B cell (primary cell): ENCODE measurements around the gene NCKIPSD. TPM values are rescaled to one million over a fixed set of nuclear protein-coding genes. Genes with fewer than 3 reads are reported as not detected.

Experiments used
- ATAC-seq: fragments of 200-7000 bp; cut with Tn5 transposase; one replicate; pipeline ENCODE4 v1.10.0; 2021; ENCODE audit warnings: low read depth, mild to moderate bottlenecking, moderate number of reproducible peaks, moderate library complexity
- CTCF ChIA-PET: fragments of 350-600 bp; sonication (Branson Sonifier 250); formaldehyde crosslinking; loops from one replicate; lab custom pipeline; 2021; ENCODE audit warnings: antibody characterized with exemption, inconsistent platforms; lab: Charles Lee
- POLR2A ChIA-PET: fragments of 350-600 bp; sonication (Branson Sonifier 250); formaldehyde crosslinking; loops from one replicate; lab custom pipeline; 2021; ENCODE audit warnings: antibody characterized with exemption; lab: Charles Lee
- DNase-seq: peaks from one replicate; pipeline ENCODE4 v3.0.0; 2013
- H2AFZ ChIP-seq: 2 replicates; pipeline ENCODE4 v1.6.1; 2012; ENCODE audit warnings: mild to moderate bottlenecking, low read depth, low read length; ENCODE audit not compliant: insufficient read depth, poor library complexity, severe bottlenecking
- H3K27ac ChIP-seq, 2 donors: 1 replicate in 1 of 2; 2 replicates in 1 of 2; pipeline ENCODE4 v1.5.1; 2012 to 2013; ENCODE audit warnings: low read length in 2 of 2, mild to moderate bottlenecking in 2 of 2, moderate library complexity in 1 of 2
- H3K27me3 ChIP-seq, 4 experiments: fragments of 200-600 bp in 1 of 4; sonication (generic) in 1 of 4; replicated peaks in 1 of 4; 1 replicate in 2 of 4; 2 replicates in 2 of 4; pipeline versions ENCODE4 v1.6.1 to v1.7.0; 2013 to 2016; ENCODE audit warnings: low read length in 3 of 4, mild to moderate bottlenecking in 2 of 4, mixed read lengths in 1 of 4, moderate library complexity in 1 of 4; ENCODE audit not compliant: insufficient read depth in 4 of 4, control insufficient read depth in 3 of 4; ENCODE audit errors: control extremely low read depth in 1 of 4
- H3K36me3 ChIP-seq, 2 experiments: replicated peaks in 1 of 2; 1 replicate in 1 of 2; 2 replicates in 1 of 2; pipeline versions ENCODE4 v1.6.1 to v1.7.1; 2013; ENCODE audit warnings: low read length in 1 of 2; ENCODE audit not compliant: insufficient read depth in 2 of 2, control insufficient read depth in 1 of 2; ENCODE audit errors: control extremely low read depth in 1 of 2, extremely low read depth in 1 of 2
- H3K4me1 ChIP-seq, 2 donors: fragments of 200-600 bp in 1 of 2; sonication (generic) in 1 of 2; 1 replicate in 1 of 2; 2 replicates in 1 of 2; pipeline versions ENCODE4 v1.5.1 to v1.6.1; 2013 to 2017; ENCODE audit warnings: low read length in 2 of 2; ENCODE audit not compliant: control insufficient read depth in 2 of 2, insufficient read depth in 2 of 2
- H3K4me2 ChIP-seq: replicated peaks from 2 replicates; pipeline ENCODE3; 2012; ENCODE audit warnings: mild to moderate bottlenecking, low read depth, low read length; ENCODE audit not compliant: poor library complexity, severe bottlenecking
- H3K4me3 ChIP-seq, 5 experiments: fragments of 200-600 bp in 1 of 5; sonication (generic) in 1 of 5; 1 replicate in 3 of 5; 2 replicates in 2 of 5; pipeline versions ENCODE4 v1.5.1 to v1.7.0; 2011 to 2016; ENCODE audit warnings: low read length in 4 of 5, mild to moderate bottlenecking in 4 of 5, low read depth in 2 of 5, control low read depth in 1 of 5, moderate library complexity in 1 of 5; ENCODE audit not compliant: insufficient read depth in 1 of 5; ENCODE audit errors: control extremely low read depth in 1 of 5, extremely low read depth in 1 of 5
- H3K79me2 ChIP-seq: fragments of 200-600 bp; sonication (generic); one replicate; pipeline ENCODE4 v1.6.0; 2016; ENCODE audit warnings: low read length; ENCODE audit not compliant: control insufficient read depth, insufficient read depth
- H3K9ac ChIP-seq: fragments of 200-600 bp; sonication (generic); 2 replicates; pipeline ENCODE4 v1.6.1; 2017; ENCODE audit warnings: mild to moderate bottlenecking, low read length, moderate library complexity
- H3K9me3 ChIP-seq, 3 donors: one replicate each; pipeline versions ENCODE4 v1.6.1 to v1.7.1; 2013; ENCODE audit warnings: low read length in 2 of 3; ENCODE audit not compliant: control insufficient read depth in 2 of 3, insufficient read depth in 1 of 3; ENCODE audit errors: control extremely low read depth in 1 of 3
- H4K20me1 ChIP-seq: 2 replicates; pipeline ENCODE4 v1.6.0; 2012; ENCODE audit warnings: mild to moderate bottlenecking, low read length; ENCODE audit not compliant: insufficient read depth, control insufficient read depth, poor library complexity, severe bottlenecking
- H3K27ac Mint-ChIP-seq: one replicate; pipeline ENCODE4 v1.8.0; 2021; ENCODE audit warnings: mixed read lengths
- H3K27me3 Mint-ChIP-seq: one replicate; pipeline ENCODE4 v1.8.0; 2021; ENCODE audit warnings: mixed read lengths
- H3K4me1 Mint-ChIP-seq: one replicate; pipeline ENCODE4 v1.8.0; 2021; ENCODE audit warnings: mixed read lengths
- H3K4me3 Mint-ChIP-seq: one replicate; pipeline ENCODE4 v1.8.0; 2021; ENCODE audit warnings: mixed read lengths
- H3K9me3 Mint-ChIP-seq: one replicate; pipeline ENCODE4 v1.8.0; 2022; ENCODE audit warnings: mixed read lengths; ENCODE audit not compliant: insufficient read depth
- EZH2 ChIP-seq: IDR thresholded peaks from 2 replicates; pipeline ENCODE4 v1.6.1; 2012; ENCODE audit warnings: borderline replicate concordance, low read depth, mild to moderate bottlenecking, moderate library complexity, low read length; ENCODE audit not compliant: insufficient read depth, poor library complexity, severe bottlenecking
- WGBS: methylation state at CpG from one replicate; pipeline ENCODE4 v1.1.5; 2013; ENCODE audit warnings: missing lambda C conversion rate; ENCODE audit not compliant: insufficient coverage; 5-methylcytosine and 5-hydroxymethylcytosine counted together
- intact Hi-C: fragments of 100-400 bp; cut with micrococcal nuclease; formaldehyde crosslinking; loops from one replicate; pipeline ENCODE4 v1.10.0; 2022
- polyA plus RNA-seq: library from polyadenylated mRNA; depleted of rRNA; stranded (reverse); fragments of >200 nt; gene quantifications from 2 replicates; pipeline ENCODE4 v1.2.3, GENCODE V29; 2012
- total RNA-seq, 2 donors: library from RNA; stranded (reverse); fragments of 120-200 nt in 1 of 2; gene quantifications; 1 replicate in 1 of 2; 2 replicates in 1 of 2; pipeline versions ENCODE4 v1.2.3 to v1.2.4, GENCODE V29; 2013 to 2022
- TF ChIP-seq, protein P1 (sequence below): fragments of 200-600 bp; IDR thresholded peaks from one replicate; pipeline ENCODE4 v1.8.0; 2022; ENCODE audit warnings: antibody characterized with exemption, mild to moderate bottlenecking

Gene NCKIPSD
- total and polyA plus RNA-seq, 2 donors (not counting 1 experiment from before 2014, with no cell fraction given) = 19.1 to 24.6 TPM

DNA sequence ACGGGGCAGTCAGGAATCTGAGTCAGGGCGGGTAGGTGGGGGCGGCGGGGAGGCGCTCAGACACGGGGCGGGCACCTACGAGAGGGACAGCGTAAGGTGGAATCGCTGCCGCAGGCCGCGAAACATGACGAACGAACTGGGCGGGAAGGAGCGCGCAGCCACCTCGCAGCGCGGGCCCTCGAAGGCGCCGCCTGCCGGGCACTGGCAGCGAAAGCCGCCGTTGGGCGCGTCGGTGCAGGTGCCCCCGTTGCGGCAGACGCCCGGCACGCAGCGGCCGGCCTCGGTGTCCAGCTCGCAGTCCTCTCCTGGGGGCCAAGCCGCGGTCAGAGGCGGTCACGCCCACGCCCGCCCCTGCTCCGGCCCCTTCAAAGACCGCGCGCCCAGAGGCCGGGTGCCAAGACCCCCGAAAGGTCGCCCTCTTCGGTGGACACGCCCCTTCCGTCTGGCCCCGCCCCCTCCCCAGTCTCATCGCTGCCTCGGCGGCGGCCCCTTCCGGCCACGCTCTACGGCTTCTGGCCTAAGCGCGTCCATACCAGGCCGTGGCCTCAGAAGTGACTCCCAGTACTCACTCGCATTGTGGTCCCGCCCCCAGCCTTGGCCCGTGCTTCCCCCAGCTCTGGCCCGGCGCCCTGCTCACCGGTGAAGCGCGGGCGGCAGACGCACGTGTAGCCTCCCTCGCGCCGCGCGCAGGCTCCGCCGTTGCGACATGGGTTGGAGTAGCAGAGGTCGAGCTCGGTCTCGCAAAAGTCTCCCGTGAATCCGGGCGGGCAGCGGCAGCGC lies 29.5 kb downstream of the NCKIPSD start:
- Histone ChIP-seq H3K4me1 (peaks cover 9 to 22% of the 10 kb centered on the region in 2 donors), H3K27me3 (peaks cover 0 to 42% (median 6%) of the 10 kb centered on the region in 4 experiments), H3K9ac (peak overlapping the region; percentile 66), H3K4me2 (peak overlapping the region; percentile 95), H3K4me3 (peak overlapping the region in 4 of 5 experiments; percentile 44 to 66 (median 62)), H3K9me3 (peaks cover 0 to 18% (median 0%) of the 10 kb centered on the region in 3 donors), H4K20me1 (no peaks in the 10 kb centered on the region), H3K27ac (peak overlapping the region in 1 of 2 donors; percentile 24), H3K36me3 (no peaks in the 10 kb centered on the region), H2AFZ (peak overlapping the region; percentile 85), H3K79me2 (no peaks in the 10 kb centered on the region)
- TF ChIP-seq, protein P1, sequence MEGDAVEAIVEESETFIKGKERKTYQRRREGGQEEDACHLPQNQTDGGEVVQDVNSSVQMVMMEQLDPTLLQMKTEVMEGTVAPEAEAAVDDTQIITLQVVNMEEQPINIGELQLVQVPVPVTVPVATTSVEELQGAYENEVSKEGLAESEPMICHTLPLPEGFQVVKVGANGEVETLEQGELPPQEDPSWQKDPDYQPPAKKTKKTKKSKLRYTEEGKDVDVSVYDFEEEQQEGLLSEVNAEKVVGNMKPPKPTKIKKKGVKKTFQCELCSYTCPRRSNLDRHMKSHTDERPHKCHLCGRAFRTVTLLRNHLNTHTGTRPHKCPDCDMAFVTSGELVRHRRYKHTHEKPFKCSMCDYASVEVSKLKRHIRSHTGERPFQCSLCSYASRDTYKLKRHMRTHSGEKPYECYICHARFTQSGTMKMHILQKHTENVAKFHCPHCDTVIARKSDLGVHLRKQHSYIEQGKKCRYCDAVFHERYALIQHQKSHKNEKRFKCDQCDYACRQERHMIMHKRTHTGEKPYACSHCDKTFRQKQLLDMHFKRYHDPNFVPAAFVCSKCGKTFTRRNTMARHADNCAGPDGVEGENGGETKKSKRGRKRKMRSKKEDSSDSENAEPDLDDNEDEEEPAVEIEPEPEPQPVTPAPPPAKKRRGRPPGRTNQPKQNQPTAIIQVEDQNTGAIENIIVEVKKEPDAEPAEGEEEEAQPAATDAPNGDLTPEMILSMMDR = peak; percentile 83
- TF ChIP-seq EZH2 = no peak
- H3K27me3 Mint-ChIP-seq = peaks cover 9% of the 10 kb centered on the region
- peak overlapping the region; percentile 73 for H3K27ac Mint-ChIP-seq
- no peaks in the 10 kb centered on the region for H3K9me3 Mint-ChIP-seq
- peak; percentile 89 for DNase-seq
- peak overlapping the region; percentile 83 for H3K4me3 Mint-ChIP-seq
- ChIA-PET POLR2A (no interaction called here), CTCF (interaction anchor here (0.6 to 1.4 kb wide), 5 partner anchors 15 to 256 kb away, joined by 3 to 9 read pairs (median 3); no protein-coding TSS in a partner anchor)
- intact Hi-C loops = loop anchor here (1.0 to 2.0 kb wide), 4 partner anchors 21 to 99 kb away; partner anchors contain the start of genes NCKIPSD, SLC26A6 and UQCRC1
- WGBS = 4% methylated on average over 94 of the region's 94 CpGs
- H3K4me1 Mint-ChIP-seq = peaks cover 17% of the 10 kb centered on the region
- peak; percentile 79 for ATAC-seq
